DND-41 (cell line): ENCODE measurements around the gene SMOC2.

ENCODE experiments used
- ATAC-seq: fragments of 200-7000 bp; cut with Tn5 transposase; 3 replicates; pipeline ENCODE4 v1.9.1; 2021; ENCODE audit warnings: low read depth; ENCODE audit not compliant: insufficient read depth
- DNase-seq: peaks from one replicate; pipeline ENCODE4 v3.0.0-alpha.2; 2020
- H2AFZ ChIP-seq: 2 replicates; pipeline ENCODE4 v1.6.0; 2012; ENCODE audit warnings: low read depth, low read length
- H3K27ac ChIP-seq: 2 replicates; pipeline ENCODE4 v1.5.1; 2012; ENCODE audit warnings: low read length, inconsistent platforms
- H3K27me3 ChIP-seq: fragments of 200-600 bp; sonication (generic); 2 replicates; pipeline ENCODE4 v1.6.0; 2012; ENCODE audit warnings: low read length, mild to moderate bottlenecking, inconsistent platforms; ENCODE audit not compliant: insufficient read depth, poor library complexity
- H3K36me3 ChIP-seq: 2 replicates; pipeline ENCODE4 v1.5.1; 2012; ENCODE audit warnings: low read length, inconsistent platforms; ENCODE audit not compliant: insufficient read depth
- H3K4me1 ChIP-seq: 2 replicates; pipeline ENCODE4 v1.5.1; 2012; ENCODE audit warnings: mild to moderate bottlenecking, low read length; ENCODE audit not compliant: insufficient read depth
- H3K4me2 ChIP-seq: 2 replicates; pipeline ENCODE4 v1.6.0; 2012; ENCODE audit warnings: mild to moderate bottlenecking, moderate library complexity, low read length, inconsistent platforms; ENCODE audit not compliant: insufficient read depth
- H3K4me3 ChIP-seq, 2 experiments: fragments of 200-600 bp in 1 of 2; shearing (Covaris generic) in 1 of 2; 2 replicates each; pipeline ENCODE4 v1.5.1; 2012 to 2016; ENCODE audit warnings: inconsistent platforms in 2 of 2, low read length in 2 of 2, mild to moderate bottlenecking in 2 of 2, low read depth in 1 of 2, moderate library complexity in 1 of 2
- H3K79me2 ChIP-seq: 2 replicates; pipeline ENCODE4 v1.6.0; 2012; ENCODE audit warnings: low read length, inconsistent platforms; ENCODE audit not compliant: insufficient read depth
- H3K9ac ChIP-seq: 2 replicates; pipeline ENCODE4 v1.6.0; 2012; ENCODE audit warnings: low read depth, mild to moderate bottlenecking, inconsistent platforms, low read length, moderate library complexity
- H3K9me3 ChIP-seq: 2 replicates; pipeline ENCODE4 v1.5.1; 2012; ENCODE audit warnings: low read length, moderate library complexity, mild to moderate bottlenecking, inconsistent platforms; ENCODE audit not compliant: insufficient read depth, severe bottlenecking
- H4K20me1 ChIP-seq: 2 replicates; pipeline ENCODE4 v1.6.0; 2012; ENCODE audit warnings: low read length; ENCODE audit not compliant: insufficient read depth
- CTCF ChIP-seq: IDR thresholded peaks from 2 replicates; pipeline ENCODE4 v1.5.1; 2012; ENCODE audit warnings: borderline replicate concordance, low read length, moderate library complexity, mild to moderate bottlenecking; ENCODE audit not compliant: poor library complexity, severe bottlenecking; ENCODE audit errors: extremely low read depth
- EZH2 ChIP-seq: IDR thresholded peaks from 3 replicates; pipeline ENCODE4 v1.6.1; 2012; ENCODE audit warnings: borderline replicate concordance, low read depth, mild to moderate bottlenecking, moderate library complexity, low read length, inconsistent platforms; ENCODE audit not compliant: severe bottlenecking

The SMOC2 gene

GRCh38 chr6:168643401-168643800 lies 202.4 kb downstream of the SMOC2 start:
- Histone ChIP-seq H3K27me3 (no peaks in the 10 kb centered on the region), H3K4me2 (no peak overlapping the region), H3K4me3 (no peak overlapping the region), H2AFZ (no peak overlapping the region), H3K36me3 (no peaks in the 10 kb centered on the region), H3K9me3 (no peaks in the 10 kb centered on the region), H3K79me2 (no peaks in the 10 kb centered on the region), H3K27ac (no peak overlapping the region), H3K9ac (no peak overlapping the region), H4K20me1 (no peaks in the 10 kb centered on the region), H3K4me1 (no peaks in the 10 kb centered on the region)
- ATAC-seq (no peak), DNase-seq (no peak)
- TF ChIP-seq CTCF = no peak
- no peak for TF ChIP-seq EZH2

GRCh38 chr6:168645326-168645725 lies 204.3 kb downstream of the SMOC2 start:
- H3K36me3 ChIP-seq = no peaks in the 10 kb centered on the region
- no peak overlapping the region for H3K4me2 ChIP-seq

GRCh38 chr6:168647271-168647670 lies 206.3 kb downstream of the SMOC2 start:
- H3K9me3 ChIP-seq = no peaks in the 10 kb centered on the region
- ATAC-seq (no peak), DNase-seq (no peak)
- H3K4me3 ChIP-seq = no peak overlapping the region
- no peaks in the 10 kb centered on the region for H3K4me1 ChIP-seq
- TF ChIP-seq CTCF = no peak
- no peak for TF ChIP-seq EZH2
- no peaks in the 10 kb centered on the region for H3K27me3 ChIP-seq
- no peak overlapping the region for H2AFZ ChIP-seq
- H3K9ac ChIP-seq = no peak overlapping the region
- no peaks in the 10 kb centered on the region for H3K79me2 ChIP-seq
- H3K36me3 ChIP-seq = no peaks in the 10 kb centered on the region
- H4K20me1 ChIP-seq = no peaks in the 10 kb centered on the region
- no peak overlapping the region for H3K4me2 ChIP-seq
- H3K27ac ChIP-seq = no peak overlapping the region

More at GRCh38 chr6:168645326-168645725, 204.3 kb downstream of the SMOC2 start:
- no peaks in the 10 kb centered on the region for H3K9me3 ChIP-seq
- H2AFZ ChIP-seq = no peak overlapping the region
- no peak overlapping the region for H3K9ac ChIP-seq
- TF ChIP-seq EZH2 = no peak
- TF ChIP-seq CTCF = no peak
- ATAC-seq = no peak
- no peaks in the 10 kb centered on the region for H3K79me2 ChIP-seq
- H3K27me3 ChIP-seq = no peaks in the 10 kb centered on the region
- no peaks in the 10 kb centered on the region for H4K20me1 ChIP-seq
- H3K4me3 ChIP-seq = no peak overlapping the region
- no peaks in the 10 kb centered on the region for H3K4me1 ChIP-seq
- no peak overlapping the region for H3K27ac ChIP-seq
- no peak for DNase-seq
